Measurements from ENCODE around the gene PRRG1. TPM values are rescaled to one million over a fixed set of nuclear protein-coding genes. Genes with fewer than 3 reads are reported as not detected.

The PRRG1 gene
- polyA plus RNA-seq, 1 donor from 2014 or later: 9.1 TPM

DNA sequence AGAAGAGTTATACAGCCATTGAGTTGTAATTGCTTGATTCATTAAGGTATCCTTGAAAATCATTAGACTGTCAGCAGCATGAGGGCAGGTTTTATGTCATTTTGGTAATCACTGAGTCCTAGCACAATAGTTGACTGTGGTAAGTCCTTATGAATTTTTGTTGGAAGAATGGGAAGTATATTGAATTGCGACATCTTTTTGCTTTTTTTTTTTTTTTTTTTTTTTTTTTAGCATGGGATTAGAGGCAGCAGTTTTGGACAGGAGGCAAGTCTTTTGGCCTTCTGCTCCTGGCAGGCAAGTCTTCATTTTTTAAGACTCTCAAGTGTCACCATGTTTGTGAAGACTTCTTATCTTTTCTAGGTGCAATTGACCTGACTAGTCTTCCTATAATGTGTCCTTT, 29.7 kb downstream of the PRRG1 start:
- Histone ChIP-seq H2AFZ (ENCODE audit: low read depth, low read length) (no peak overlapping the region), H3K4me2 (ENCODE audit: low read length) (no peak overlapping the region), H3F3A (ENCODE audit: insufficient read depth, low read length, poor library complexity, severe bottlenecking) (no peaks in the 10 kb centered on the region), H3K79me2 (replicated peaks; ENCODE audit: insufficient read depth, low read length) (no peaks in the 10 kb centered on the region), H3K36me3 (ENCODE audit: insufficient read depth, low read length) (no peaks in the 10 kb centered on the region), H3K27me3 (ENCODE audit: insufficient read depth, low read depth, low read length) (no peaks in the 10 kb centered on the region), H3K4me3 (ENCODE audit: low read length) (no peak overlapping the region), H3K27ac (ENCODE audit: low read length) (peak overlapping the region; percentile 59), H4K20me1 (ENCODE audit: insufficient read depth) (no peaks in the 10 kb centered on the region), H3K9me2 (ENCODE audit: insufficient read depth, low read length) (no peaks in the 10 kb centered on the region), H3K9ac (ENCODE audit: low read length) (no peak overlapping the region), H3K9me3 (ENCODE audit: low read length) (no peaks in the 10 kb centered on the region)
- no peak for TF ChIP-seq MXI1 (conservative IDR thresholded peaks at IDR 0.05; ENCODE audit: poor library complexity, severe bottlenecking)
- no peak for TF ChIP-seq TAF1 (IDR thresholded peaks at IDR 0.05; ENCODE audit: low read depth)
- TF ChIP-seq RAD21 (conservative IDR thresholded peaks at IDR 0.05): no peak
- TF ChIP-seq EP300 (conservative IDR thresholded peaks at IDR 0.05; ENCODE audit: poor library complexity, severe bottlenecking): no peak
- TF ChIP-seq, protein P1, sequence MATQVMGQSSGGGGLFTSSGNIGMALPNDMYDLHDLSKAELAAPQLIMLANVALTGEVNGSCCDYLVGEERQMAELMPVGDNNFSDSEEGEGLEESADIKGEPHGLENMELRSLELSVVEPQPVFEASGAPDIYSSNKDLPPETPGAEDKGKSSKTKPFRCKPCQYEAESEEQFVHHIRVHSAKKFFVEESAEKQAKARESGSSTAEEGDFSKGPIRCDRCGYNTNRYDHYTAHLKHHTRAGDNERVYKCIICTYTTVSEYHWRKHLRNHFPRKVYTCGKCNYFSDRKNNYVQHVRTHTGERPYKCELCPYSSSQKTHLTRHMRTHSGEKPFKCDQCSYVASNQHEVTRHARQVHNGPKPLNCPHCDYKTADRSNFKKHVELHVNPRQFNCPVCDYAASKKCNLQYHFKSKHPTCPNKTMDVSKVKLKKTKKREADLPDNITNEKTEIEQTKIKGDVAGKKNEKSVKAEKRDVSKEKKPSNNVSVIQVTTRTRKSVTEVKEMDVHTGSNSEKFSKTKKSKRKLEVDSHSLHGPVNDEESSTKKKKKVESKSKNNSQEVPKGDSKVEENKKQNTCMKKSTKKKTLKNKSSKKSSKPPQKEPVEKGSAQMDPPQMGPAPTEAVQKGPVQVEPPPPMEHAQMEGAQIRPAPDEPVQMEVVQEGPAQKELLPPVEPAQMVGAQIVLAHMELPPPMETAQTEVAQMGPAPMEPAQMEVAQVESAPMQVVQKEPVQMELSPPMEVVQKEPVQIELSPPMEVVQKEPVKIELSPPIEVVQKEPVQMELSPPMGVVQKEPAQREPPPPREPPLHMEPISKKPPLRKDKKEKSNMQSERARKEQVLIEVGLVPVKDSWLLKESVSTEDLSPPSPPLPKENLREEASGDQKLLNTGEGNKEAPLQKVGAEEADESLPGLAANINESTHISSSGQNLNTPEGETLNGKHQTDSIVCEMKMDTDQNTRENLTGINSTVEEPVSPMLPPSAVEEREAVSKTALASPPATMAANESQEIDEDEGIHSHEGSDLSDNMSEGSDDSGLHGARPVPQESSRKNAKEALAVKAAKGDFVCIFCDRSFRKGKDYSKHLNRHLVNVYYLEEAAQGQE (IDR thresholded peaks at IDR 0.05; ENCODE audit: borderline replicate concordance): no peak
- TF ChIP-seq POLR2AphosphoS5 (IDR thresholded peaks at IDR 0.05): no peak
- no peak for TF ChIP-seq SMC3 (conservative IDR thresholded peaks at IDR 0.05; ENCODE audit: poor library complexity)

DNA sequence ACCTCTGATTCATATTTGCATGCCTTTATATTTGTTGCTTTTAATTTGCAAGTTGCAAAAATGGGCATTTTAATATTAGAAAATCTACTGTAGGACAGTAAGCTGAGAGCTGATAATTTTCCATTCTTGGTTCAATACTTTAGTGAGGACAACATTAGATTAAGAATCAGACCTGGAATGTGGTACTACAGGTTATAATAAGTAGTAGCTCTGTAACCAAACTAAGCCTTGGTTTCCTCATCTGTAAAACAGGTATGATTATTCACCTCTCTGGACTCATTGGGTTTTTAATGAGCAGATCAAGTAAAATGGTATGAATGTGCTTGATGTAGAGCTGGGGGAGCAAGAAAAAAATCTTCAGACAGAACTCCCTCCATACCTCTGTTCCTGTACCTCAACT, 31.1 kb downstream of the PRRG1 start:
- H3K4me3 ChIP-seq (ENCODE audit: low read length): no peak overlapping the region
- H3K9me2 ChIP-seq (ENCODE audit: insufficient read depth, low read length): no peaks in the 10 kb centered on the region
- H2AFZ ChIP-seq (ENCODE audit: low read depth, low read length): no peak overlapping the region
- H3K27me3 ChIP-seq (ENCODE audit: insufficient read depth, low read depth, low read length): no peaks in the 10 kb centered on the region
- no peaks in the 10 kb centered on the region for H3F3A ChIP-seq (ENCODE audit: insufficient read depth, low read length, poor library complexity, severe bottlenecking)
- H3K9me3 ChIP-seq (ENCODE audit: low read length): no peaks in the 10 kb centered on the region
- H3K9ac ChIP-seq (ENCODE audit: low read length): no peak overlapping the region
- no peaks in the 10 kb centered on the region for H4K20me1 ChIP-seq (ENCODE audit: insufficient read depth)
- H3K79me2 ChIP-seq (replicated peaks; ENCODE audit: insufficient read depth, low read length): no peaks in the 10 kb centered on the region
- H3K36me3 ChIP-seq (ENCODE audit: insufficient read depth, low read length): no peaks in the 10 kb centered on the region
- no peak overlapping the region for H3K27ac ChIP-seq (ENCODE audit: low read length)
- TF ChIP-seq, protein P2, sequence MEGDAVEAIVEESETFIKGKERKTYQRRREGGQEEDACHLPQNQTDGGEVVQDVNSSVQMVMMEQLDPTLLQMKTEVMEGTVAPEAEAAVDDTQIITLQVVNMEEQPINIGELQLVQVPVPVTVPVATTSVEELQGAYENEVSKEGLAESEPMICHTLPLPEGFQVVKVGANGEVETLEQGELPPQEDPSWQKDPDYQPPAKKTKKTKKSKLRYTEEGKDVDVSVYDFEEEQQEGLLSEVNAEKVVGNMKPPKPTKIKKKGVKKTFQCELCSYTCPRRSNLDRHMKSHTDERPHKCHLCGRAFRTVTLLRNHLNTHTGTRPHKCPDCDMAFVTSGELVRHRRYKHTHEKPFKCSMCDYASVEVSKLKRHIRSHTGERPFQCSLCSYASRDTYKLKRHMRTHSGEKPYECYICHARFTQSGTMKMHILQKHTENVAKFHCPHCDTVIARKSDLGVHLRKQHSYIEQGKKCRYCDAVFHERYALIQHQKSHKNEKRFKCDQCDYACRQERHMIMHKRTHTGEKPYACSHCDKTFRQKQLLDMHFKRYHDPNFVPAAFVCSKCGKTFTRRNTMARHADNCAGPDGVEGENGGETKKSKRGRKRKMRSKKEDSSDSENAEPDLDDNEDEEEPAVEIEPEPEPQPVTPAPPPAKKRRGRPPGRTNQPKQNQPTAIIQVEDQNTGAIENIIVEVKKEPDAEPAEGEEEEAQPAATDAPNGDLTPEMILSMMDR (IDR thresholded peaks at IDR 0.05; ENCODE audit: poor library complexity, severe bottlenecking): no peak
- no peak for TF ChIP-seq POLR2AphosphoS5 (IDR thresholded peaks at IDR 0.05)
- TF ChIP-seq SMC3 (conservative IDR thresholded peaks at IDR 0.05; ENCODE audit: poor library complexity): no peak
- TF ChIP-seq EZH2 (IDR thresholded peaks at IDR 0.05; ENCODE audit: borderline replicate concordance, insufficient read depth, low read length, poor library complexity, severe bottlenecking): no peak
- TF ChIP-seq RAD21 (conservative IDR thresholded peaks at IDR 0.05): no peak
- TF ChIP-seq, protein P1 (IDR thresholded peaks at IDR 0.05; ENCODE audit: borderline replicate concordance): no peak
- no peak for TF ChIP-seq TAF1 (IDR thresholded peaks at IDR 0.05; ENCODE audit: low read depth)
- TF ChIP-seq MXI1 (conservative IDR thresholded peaks at IDR 0.05; ENCODE audit: poor library complexity, severe bottlenecking): no peak
- no peak for TF ChIP-seq EP300 (conservative IDR thresholded peaks at IDR 0.05; ENCODE audit: poor library complexity, severe bottlenecking)
- H3K4me2 ChIP-seq (ENCODE audit: low read length): no peak overlapping the region

Measured in neural cell (in vitro differentiated cells).